Suprapubic skin (tissue), 4 donors: ENCODE results near the gene BICRAL. TPM values are rescaled to one million over a fixed set of nuclear protein-coding genes. Genes with fewer than 3 reads are reported as not detected.
"Not testable (repeated sequence)": the region's sequence is repeated elsewhere in the genome, so short reads cannot be mapped to it uniquely, and the experiment has no call there.

ENCODE experiments used
- DNase-seq, 2 donors: peaks; one replicate each; pipeline ENCODE4 v3.0.0-alpha.2; 2019; ENCODE audit warnings: low spot score in 2 of 2
- H3K27ac ChIP-seq: fragments of 200-600 bp; sonication (generic); one replicate; pipeline ENCODE4 v1.5.1; 2019
- H3K27me3 ChIP-seq: fragments of 200-600 bp; sonication (generic); one replicate; pipeline ENCODE4 v1.5.1; 2019
- H3K36me3 ChIP-seq: fragments of 200-600 bp; sonication (generic); one replicate; pipeline ENCODE4 v1.5.1; 2019
- H3K4me1 ChIP-seq: fragments of 200-600 bp; sonication (generic); one replicate; pipeline ENCODE4 v1.5.1; 2019
- H3K4me3 ChIP-seq: fragments of 200-600 bp; sonication (generic); one replicate; pipeline ENCODE4 v1.5.1; 2019; ENCODE audit warnings: mild to moderate bottlenecking
- H3K9me3 ChIP-seq: fragments of 200-600 bp; sonication (generic); one replicate; pipeline ENCODE4 v1.5.1; 2019
- EP300 ChIP-seq: sonication (generic); formaldehyde crosslinking; IDR thresholded peaks from one replicate; pipeline ENCODE4 v1.6.1; 2017; ENCODE audit warnings: antibody characterized with exemption
- POLR2A ChIP-seq, 2 donors: fragments of 450-650 bp; IDR thresholded peaks; one replicate each; pipeline ENCODE4 v1.6.1; 2017; ENCODE audit warnings: antibody characterized with exemption in 2 of 2, mild to moderate bottlenecking in 2 of 2, moderate library complexity in 2 of 2
- POLR2AphosphoS5 ChIP-seq, 3 donors: sonication (generic); formaldehyde crosslinking; IDR thresholded peaks; one replicate each; pipeline ENCODE4 v1.6.1; 2017; ENCODE audit warnings: antibody characterized with exemption in 3 of 3
- WGBS: methylation state at CpG from one replicate; pipeline ENCODE4 v1.1.5; 2018; 5-methylcytosine and 5-hydroxymethylcytosine counted together
- total RNA-seq, 4 donors: library from RNA; depleted of rRNA; stranded (reverse); fragments of >200 nt; gene quantifications; one replicate each; pipeline ENCODE4 v1.1.0, GENCODE V29; 2016
- TF ChIP-seq, protein P1 (sequence below), 2 donors: fragments of 200-600 bp in 1 of 2; fragments of 450-650 bp in 1 of 2; sonication (generic) in 1 of 2; IDR thresholded peaks; one replicate each; pipeline ENCODE4 v1.5.1; 2016 to 2019; ENCODE audit warnings: antibody characterized with exemption in 2 of 2, mild to moderate bottlenecking in 1 of 2, moderate library complexity in 1 of 2

The BICRAL gene
- total RNA-seq, 4 donors from 2014 or later: 20.7 to 28.2 (median 25.4) TPM

DNA sequence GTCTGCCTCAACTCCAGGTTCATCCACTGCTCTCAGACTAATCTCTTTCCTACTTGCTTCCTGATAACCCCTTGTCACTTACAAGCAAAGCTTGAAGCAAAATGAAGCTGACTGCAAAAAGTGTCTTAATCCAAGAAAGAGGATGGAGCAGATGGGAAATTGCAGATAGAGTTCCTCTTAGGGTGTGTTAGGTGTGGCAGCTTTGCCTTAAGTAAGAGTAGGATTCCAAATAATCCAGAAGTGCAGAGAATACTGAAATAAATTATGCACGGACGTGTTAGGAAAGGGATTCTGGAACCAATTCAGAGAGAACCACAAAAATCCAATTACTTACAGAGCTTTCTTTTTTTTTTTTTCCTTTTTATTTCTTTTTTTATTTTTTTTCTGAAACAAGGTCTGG, 91.5 kb downstream of the BICRAL start:
- 22% methylated on average over 2 of the region's 2 CpGs for WGBS
- DNase-seq: no peak
- H3K4me3 ChIP-seq: no peak overlapping the region

DNA sequence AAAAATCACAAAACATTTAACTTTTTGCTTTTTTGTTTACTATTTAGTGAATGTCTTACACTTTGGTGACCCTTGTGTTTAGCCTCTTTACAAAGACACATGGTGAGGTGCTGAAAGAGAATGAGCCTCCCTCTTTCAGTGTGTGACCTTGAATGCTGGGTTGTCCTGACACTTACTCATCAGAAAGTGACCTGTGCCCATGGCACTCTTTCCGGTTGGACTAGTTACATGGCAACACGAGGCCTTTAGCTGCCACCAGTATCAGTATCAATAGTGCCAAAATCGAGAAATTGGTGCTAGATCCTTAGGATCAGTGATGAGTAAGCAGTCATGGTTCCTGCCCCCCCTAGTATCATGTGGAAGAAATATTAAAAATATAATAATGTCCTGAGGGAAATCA, 95.8 kb downstream of the BICRAL start:
- H3K36me3 ChIP-seq: peaks cover 14% of the 10 kb centered on the region
- 49% methylated on average over 3 of the region's 3 CpGs for WGBS
- TF ChIP-seq EP300 (no peak), POLR2AphosphoS5 (IDR thresholded peaks at IDR 0.05) (no peak), POLR2A (IDR thresholded peaks at IDR 0.05) (no peak)
- TF ChIP-seq, protein P1, sequence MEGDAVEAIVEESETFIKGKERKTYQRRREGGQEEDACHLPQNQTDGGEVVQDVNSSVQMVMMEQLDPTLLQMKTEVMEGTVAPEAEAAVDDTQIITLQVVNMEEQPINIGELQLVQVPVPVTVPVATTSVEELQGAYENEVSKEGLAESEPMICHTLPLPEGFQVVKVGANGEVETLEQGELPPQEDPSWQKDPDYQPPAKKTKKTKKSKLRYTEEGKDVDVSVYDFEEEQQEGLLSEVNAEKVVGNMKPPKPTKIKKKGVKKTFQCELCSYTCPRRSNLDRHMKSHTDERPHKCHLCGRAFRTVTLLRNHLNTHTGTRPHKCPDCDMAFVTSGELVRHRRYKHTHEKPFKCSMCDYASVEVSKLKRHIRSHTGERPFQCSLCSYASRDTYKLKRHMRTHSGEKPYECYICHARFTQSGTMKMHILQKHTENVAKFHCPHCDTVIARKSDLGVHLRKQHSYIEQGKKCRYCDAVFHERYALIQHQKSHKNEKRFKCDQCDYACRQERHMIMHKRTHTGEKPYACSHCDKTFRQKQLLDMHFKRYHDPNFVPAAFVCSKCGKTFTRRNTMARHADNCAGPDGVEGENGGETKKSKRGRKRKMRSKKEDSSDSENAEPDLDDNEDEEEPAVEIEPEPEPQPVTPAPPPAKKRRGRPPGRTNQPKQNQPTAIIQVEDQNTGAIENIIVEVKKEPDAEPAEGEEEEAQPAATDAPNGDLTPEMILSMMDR (IDR thresholded peaks at IDR 0.05): no peak
- peak overlapping the region; percentile 52 for H3K27ac ChIP-seq
- H3K4me1 ChIP-seq: peaks cover 37% of the 10 kb centered on the region
- H3K27me3 ChIP-seq: no peaks in the 10 kb centered on the region
- DNase-seq: no peak
- H3K4me3 ChIP-seq: no peak overlapping the region
- H3K9me3 ChIP-seq: no peaks in the 10 kb centered on the region

More for the DNA sequence above, 91.5 kb downstream of the BICRAL start:
- Histone ChIP-seq H3K4me1 (peaks cover 10% of the 10 kb centered on the region), H3K27ac (no peak overlapping the region), H3K27me3 (no peaks in the 10 kb centered on the region), H3K9me3 (no peaks in the 10 kb centered on the region), H3K36me3 (peaks cover 7% of the 10 kb centered on the region)
- TF ChIP-seq POLR2A (IDR thresholded peaks at IDR 0.05) (no peak), POLR2AphosphoS5 (IDR thresholded peaks at IDR 0.05) (no peak), EP300 (no peak)
- TF ChIP-seq, protein P1 (IDR thresholded peaks at IDR 0.05): no peak

DNA sequence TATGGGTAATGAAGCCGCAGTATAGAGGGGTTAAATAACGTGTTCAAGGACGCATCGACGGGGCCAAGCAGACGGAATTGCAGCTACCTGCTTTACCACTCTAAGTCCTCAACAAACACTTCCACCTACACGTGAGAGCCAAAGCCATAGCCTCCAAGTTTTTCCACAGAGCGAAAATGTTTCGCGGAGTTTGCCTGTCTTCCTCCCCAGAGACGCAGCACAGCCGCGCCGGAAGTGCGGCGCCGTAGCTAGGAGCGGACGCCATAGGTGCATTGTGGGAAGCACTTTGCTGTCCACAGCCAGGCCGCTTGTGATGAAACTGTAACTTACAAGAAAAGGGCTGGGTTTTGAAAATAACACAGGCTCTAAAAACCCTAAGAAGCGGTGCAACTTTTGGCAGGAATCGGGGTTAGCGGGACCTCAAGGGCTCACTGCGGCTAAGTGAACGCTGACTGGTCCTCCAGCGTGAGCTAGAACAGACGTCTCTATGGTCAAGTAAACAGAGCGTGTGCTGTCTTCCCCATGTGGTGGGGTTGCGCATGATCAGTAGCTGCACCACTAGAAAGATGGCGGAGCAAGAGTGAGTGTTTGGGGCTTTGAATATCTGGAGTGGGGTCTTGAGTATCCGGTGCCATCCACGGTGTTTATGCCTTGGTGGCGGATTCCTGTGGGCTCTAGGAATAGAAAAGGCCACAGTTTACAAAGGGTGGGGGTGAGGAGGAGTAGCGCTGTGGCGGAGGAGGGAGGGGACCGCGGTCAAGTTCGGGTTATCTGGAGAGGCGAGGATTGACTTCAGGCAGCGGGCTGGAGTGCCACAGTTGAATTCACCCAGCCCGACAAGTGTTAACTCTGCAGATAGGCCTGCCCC, 97.8 kb downstream of the BICRAL start, which contains the start of gene RPL7L1:
Gene RPL7L1 (plus strand): TSS at position 245 of the 868 bp plus-strand sequence. CDS start 295 bp downstream, at position 540.
- WGBS: under 1% methylated on average over 24 of the region's 41 CpGs
- Histone ChIP-seq H3K27me3 (no peaks in the 10 kb centered on the region), H3K9me3 (no peaks in the 10 kb centered on the region), H3K27ac (peak within 1 kb of the TSS; percentile 95), H3K36me3 (peaks cover 32% of the 10 kb centered on the region), H3K4me3 (peak within 1 kb of the TSS; percentile 76), H3K4me1 (peaks cover 38% of the 10 kb centered on the region)
- TF ChIP-seq, protein P1 (IDR thresholded peaks at IDR 0.05): peak in 1 of 2 donors; percentile 26
- no peak for TF ChIP-seq EP300
- TF ChIP-seq POLR2A (IDR thresholded peaks at IDR 0.05): peak in 1 of 2 donors; percentile 47
- TF ChIP-seq POLR2AphosphoS5 (IDR thresholded peaks at IDR 0.05): peak; percentile 27 to 60 (median 43)
- peak; percentile 89 to 90 for DNase-seq

DNA sequence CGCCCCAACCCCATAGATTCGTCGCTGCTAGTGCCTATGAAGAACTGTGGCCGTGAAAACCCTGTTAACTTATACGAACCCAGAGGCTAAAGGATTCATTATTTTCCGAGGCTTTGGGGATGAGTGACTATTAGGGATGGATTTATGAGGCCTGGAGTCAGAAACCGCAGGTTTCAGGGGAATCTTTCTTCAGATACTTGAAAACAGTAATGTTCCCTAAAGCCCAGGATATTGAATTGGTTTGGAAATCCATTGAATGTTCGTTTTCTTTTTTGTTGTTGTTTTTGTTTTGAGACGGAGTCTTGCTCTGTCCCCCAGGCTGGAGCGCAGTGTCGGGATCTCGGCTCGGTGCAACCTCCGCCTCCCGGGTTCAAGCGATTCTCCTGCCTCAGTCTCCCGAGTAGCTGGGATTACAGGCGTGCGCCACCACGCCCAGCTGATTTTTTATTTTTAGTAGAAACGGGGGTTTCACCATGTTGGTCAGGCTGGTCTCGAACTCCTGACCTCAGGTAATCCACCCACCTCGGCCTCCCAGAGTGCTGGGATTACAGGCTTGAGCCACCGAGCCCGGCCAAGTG, 98.5 kb downstream of the BICRAL start:
- 11% methylated on average over 25 of the region's 25 CpGs for WGBS
- H3K4me1 ChIP-seq: peaks cover 38% of the 10 kb centered on the region
- peaks cover 39% of the 10 kb centered on the region for H3K36me3 ChIP-seq
- peak overlapping the region; percentile 76 for H3K4me3 ChIP-seq
- not testable (repeated sequence) for H3K27me3 ChIP-seq, DNase-seq, H3K9me3 ChIP-seq
- H3K27ac ChIP-seq: peak overlapping the region; percentile 95

DNA sequence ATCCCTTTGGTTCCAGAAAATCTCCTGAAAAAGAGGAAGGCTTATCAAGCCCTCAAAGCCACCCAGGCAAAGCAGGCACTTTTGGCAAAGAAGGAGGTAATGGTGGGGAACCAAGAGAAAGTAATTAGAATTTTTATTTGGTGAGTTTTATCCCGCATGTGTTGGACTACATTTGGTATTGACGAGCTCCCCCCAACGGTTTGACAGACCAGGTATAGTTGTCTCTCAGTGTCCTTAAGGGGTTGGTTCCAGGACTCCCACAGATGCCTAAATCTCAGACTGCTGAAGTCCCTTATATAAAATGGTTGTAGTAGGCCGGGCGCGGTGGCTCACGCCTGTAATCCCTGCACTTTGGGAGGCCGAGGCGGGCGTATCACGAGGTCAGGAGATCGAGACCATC, 99.0 kb downstream of the BICRAL start:
- not testable (repeated sequence) for DNase-seq, H3K9me3 ChIP-seq, H3K27me3 ChIP-seq
- Histone ChIP-seq H3K4me3 (peak overlapping the region; percentile 76), H3K4me1 (peaks cover 38% of the 10 kb centered on the region), H3K36me3 (peaks cover 44% of the 10 kb centered on the region), H3K27ac (peak overlapping the region; percentile 95)
- 83% methylated on average over 12 of the region's 12 CpGs for WGBS

DNA sequence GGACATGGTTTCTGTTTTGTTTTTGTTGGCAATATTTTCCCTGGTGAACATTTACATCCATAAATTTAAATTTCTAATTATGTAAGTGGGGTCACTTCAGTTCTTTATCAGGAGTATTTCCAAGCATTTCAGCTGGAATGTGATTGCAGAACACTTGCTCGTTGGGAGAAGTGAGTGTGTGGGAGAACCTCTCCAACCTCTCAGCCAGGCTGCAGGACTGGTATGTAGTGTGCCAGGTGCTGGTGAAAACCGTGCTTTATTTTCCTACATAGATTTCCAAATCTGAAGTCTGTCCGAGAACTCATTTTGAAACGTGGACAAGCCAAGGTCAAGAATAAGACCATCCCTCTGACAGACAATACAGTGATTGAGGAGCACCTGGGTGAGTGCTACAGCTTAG, 103.8 kb downstream of the BICRAL start:
- 71% methylated on average over 4 of the region's 4 CpGs for WGBS
- H3K4me3 ChIP-seq: no peak overlapping the region
- DNase-seq: no peak
- no peaks in the 10 kb centered on the region for H3K27me3 ChIP-seq
- peaks cover 61% of the 10 kb centered on the region for H3K36me3 ChIP-seq
- no peak overlapping the region for H3K27ac ChIP-seq
- TF ChIP-seq EP300 (no peak), POLR2AphosphoS5 (IDR thresholded peaks at IDR 0.05) (no peak), POLR2A (IDR thresholded peaks at IDR 0.05) (no peak)
- TF ChIP-seq, protein P1 (IDR thresholded peaks at IDR 0.05): no peak
- peaks cover 27% of the 10 kb centered on the region for H3K4me1 ChIP-seq
- H3K9me3 ChIP-seq: no peaks in the 10 kb centered on the region

DNA sequence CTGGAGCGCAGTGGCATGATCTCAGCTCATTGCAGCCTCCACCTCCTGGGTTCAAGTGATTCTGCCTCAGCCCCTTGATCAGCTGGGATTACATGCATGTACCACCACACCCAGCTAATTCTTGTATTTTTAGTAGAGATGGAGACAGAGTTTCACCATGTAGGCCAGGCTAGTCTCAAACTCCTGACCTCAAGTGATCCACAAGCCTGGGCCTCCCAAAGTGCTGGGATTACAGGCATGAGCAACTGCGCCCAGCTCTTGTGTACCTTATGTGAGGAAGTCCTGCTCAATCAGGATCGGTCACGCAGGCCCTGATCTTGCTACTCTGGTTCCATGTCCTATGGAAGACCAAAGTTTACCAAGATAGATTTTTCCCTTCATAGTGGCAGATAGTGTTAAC, 106.3 kb downstream of the BICRAL start:
- Histone ChIP-seq H3K36me3 (peaks cover 44% of the 10 kb centered on the region), H3K4me1 (peaks cover 16% of the 10 kb centered on the region)
- H3K27ac ChIP-seq, H3K4me3 ChIP-seq, H3K9me3 ChIP-seq, DNase-seq, H3K27me3 ChIP-seq: not testable (repeated sequence)
- WGBS: 92% methylated on average over 4 of the region's 4 CpGs
